22Rv1 (cell line): ENCODE data around the gene TMEM259.

ENCODE experiments used
- CTCF ChIP-seq: fragments of 450-650 bp; IDR thresholded peaks from 2 replicates; pipeline ENCODE4 v1.5.1; 2017; ENCODE audit warnings: mild to moderate bottlenecking
- ZFX ChIP-seq: fragments of 450-650 bp; IDR thresholded peaks from 2 replicates; pipeline ENCODE4 v1.6.1; 2017; ENCODE audit warnings: antibody characterized with exemption, borderline replicate concordance

DNA sequence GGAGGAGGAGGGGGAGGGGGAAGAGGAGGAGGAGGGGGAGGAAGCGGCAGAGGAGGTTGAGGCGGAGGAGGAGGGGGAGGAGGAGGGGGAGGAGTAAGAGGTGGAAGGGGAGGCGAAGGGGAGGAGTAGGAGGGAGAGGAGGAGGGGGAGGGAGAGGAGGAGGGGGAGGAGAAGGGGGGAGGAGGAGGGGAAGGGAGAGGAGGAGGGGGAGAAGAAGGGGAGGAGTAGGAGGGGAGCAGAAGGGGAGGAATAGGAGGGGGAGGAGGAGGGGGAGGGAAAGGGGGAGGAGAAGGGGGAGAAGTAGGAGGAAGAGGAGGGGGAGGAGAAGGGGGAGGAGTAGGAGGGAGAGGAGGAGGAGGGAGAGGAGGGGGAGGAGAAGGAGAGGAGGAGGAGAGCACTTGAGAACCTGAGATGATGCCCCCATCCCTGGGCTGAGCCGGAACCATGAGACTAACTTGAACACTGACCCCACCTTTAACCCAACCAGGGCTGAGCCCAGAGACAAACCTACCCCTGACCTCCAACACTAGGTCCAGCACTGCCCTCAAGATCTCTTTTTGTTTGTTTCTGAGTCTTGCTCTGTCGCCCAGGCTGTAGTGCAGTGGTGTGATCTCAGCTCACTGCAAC, 31.5 kb upstream of the TMEM259 start:
- TF ChIP-seq CTCF (no peak), ZFX (no peak)
